Activated CD8-positive, alpha-beta T cell treated with anti-CD3 and anti-CD28 coated beads, Interleukin-2, amount 10 ng/mL, durations not matched to agents 7 days and 5 days (primary cell): Measurements from ENCODE around the gene ABHD5. TPM values are rescaled to one million over a fixed set of nuclear protein-coding genes. Genes with fewer than 3 reads are reported as not detected.
"Not testable (repeated sequence)": the region's sequence is repeated elsewhere in the genome, so short reads cannot be mapped to it uniquely, and the experiment has no call there.

Source experiments
- ATAC-seq: fragments of 150-1000 bp; cut with Tn5 transposase; one replicate; pipeline ENCODE4 v1.10.0; 2021; ENCODE audit warnings: moderate library complexity
- CTCF ChIA-PET: fragments of 350-600 bp; sonication (Branson Sonifier 250); formaldehyde crosslinking; loops from one replicate; lab custom pipeline; 2021; ENCODE audit warnings: antibody characterized with exemption; lab: Charles Lee
- POLR2A ChIA-PET: fragments of 350-600 bp; sonication (Branson Sonifier 250); formaldehyde crosslinking; loops from one replicate; lab custom pipeline; 2021; ENCODE audit warnings: antibody characterized with exemption; lab: Charles Lee
- DNase-seq: peaks from one replicate; pipeline ENCODE4 v3.0.0-alpha.2; 2020
- H3K27ac Mint-ChIP-seq: one replicate; pipeline ENCODE4 v1.8.0; 2021; ENCODE audit warnings: mild to moderate bottlenecking, mixed read lengths
- H3K27me3 Mint-ChIP-seq: one replicate; pipeline ENCODE4 v1.8.0; 2021; ENCODE audit warnings: low read depth, mixed read lengths
- H3K36me3 Mint-ChIP-seq: one replicate; pipeline ENCODE4 v1.8.0; 2021; ENCODE audit warnings: low read depth, mixed read lengths
- H3K4me1 Mint-ChIP-seq: one replicate; pipeline ENCODE4 v1.8.0; 2021; ENCODE audit warnings: low read depth, mixed read lengths
- H3K4me3 Mint-ChIP-seq: one replicate; pipeline ENCODE4 v1.8.0; 2021; ENCODE audit warnings: mild to moderate bottlenecking, mixed read lengths
- H3K9me3 Mint-ChIP-seq: one replicate; pipeline ENCODE4 v1.8.0; 2022; ENCODE audit warnings: mixed read lengths; ENCODE audit not compliant: insufficient read depth
- total RNA-seq, 2 experiments: library from RNA; stranded (reverse); gene quantifications; one replicate each; pipeline ENCODE4 v1.2.3, GENCODE V29; 2021

ABHD5 gene
- total RNA-seq, result 10 to 100 TPM; 12.5 to 14.1 TPM

GRCh38 chr3:43690400-43691119, at the start of gene ABHD5:
Gene ABHD5 (plus strand): TSS chr3:43690938. CDS start chr3:43690993, 55 bp downstream.
- Mint-ChIP-seq H3K27ac (peak within 1 kb of the TSS; percentile 82), H3K36me3 (peaks cover 5% of the 10 kb centered on the region), H3K9me3 (no peaks in the 10 kb centered on the region), H3K4me1 (peaks cover 29% of the 10 kb centered on the region), H3K27me3 (no peaks in the 10 kb centered on the region), H3K4me3 (peak within 1 kb of the TSS; percentile 79)
- ChIA-PET POLR2A (no interaction called here), CTCF (interaction anchor here (0.7 kb wide), 1 partner anchor 173 kb away, joined by 4 read pairs; no protein-coding TSS in a partner anchor)
- DNase-seq (peak; percentile 92), ATAC-seq (peak; percentile 95)

GRCh38 chr3:43641306-43642114, 49.2 kb upstream of the ABHD5 start:
- ChIA-PET CTCF (no interaction called here), POLR2A (no interaction called here)
- Mint-ChIP-seq H3K27ac (no peak overlapping the region), H3K27me3 (peaks cover 6% of the 10 kb centered on the region), H3K4me3 (no peak overlapping the region), H3K4me1 (peaks cover 11% of the 10 kb centered on the region), H3K36me3 (no peaks in the 10 kb centered on the region), H3K9me3 (no peaks in the 10 kb centered on the region)
- no peak for ATAC-seq
- no peak for DNase-seq

- ChIA-PET CTCF (no interaction called here), POLR2A (no interaction called here)
- ATAC-seq (no peak), DNase-seq (no peak)
- Mint-ChIP-seq H3K36me3 (no peaks in the 10 kb centered on the region), H3K9me3 (no peaks in the 10 kb centered on the region), H3K4me3 (no peak overlapping the region), H3K4me1 (no peaks in the 10 kb centered on the region), H3K27me3 (peaks cover 6% of the 10 kb centered on the region), H3K27ac (no peak overlapping the region)
Observed at GRCh38 chr3:43644443-43644842, 46.3 kb upstream of the ABHD5 start.

- H3K36me3 Mint-ChIP-seq, result no peaks in the 10 kb centered on the region
- H3K4me1 Mint-ChIP-seq, result no peaks in the 10 kb centered on the region
- H3K27me3 Mint-ChIP-seq, result peaks cover 4% of the 10 kb centered on the region
- no peak overlapping the region for H3K4me3 Mint-ChIP-seq
- DNase-seq (no peak), ATAC-seq (no peak)
- POLR2A ChIA-PET, result no interaction called here
- CTCF ChIA-PET, result no interaction called here
- H3K9me3 Mint-ChIP-seq, result no peaks in the 10 kb centered on the region
- H3K27ac Mint-ChIP-seq, result no peak overlapping the region
Observed at GRCh38 chr3:43647331-43648166, 43.2 kb upstream of the ABHD5 start.

GRCh38 chr3:43648957-43649356, 41.8 kb upstream of the ABHD5 start:
- Mint-ChIP-seq H3K4me3 (no peak overlapping the region), H3K9me3 (no peaks in the 10 kb centered on the region), H3K27ac (no peak overlapping the region), H3K27me3 (peaks cover 4% of the 10 kb centered on the region), H3K36me3 (no peaks in the 10 kb centered on the region), H3K4me1 (no peaks in the 10 kb centered on the region)
- ATAC-seq, result no peak
- DNase-seq, result no peak
- ChIA-PET POLR2A (no interaction called here), CTCF (no interaction called here)

- Mint-ChIP-seq H3K4me1 (no peaks in the 10 kb centered on the region), H3K9me3 (no peaks in the 10 kb centered on the region), H3K36me3 (no peaks in the 10 kb centered on the region), H3K27ac (no peak overlapping the region), H3K4me3 (no peak overlapping the region), H3K27me3 (peaks cover 4% of the 10 kb centered on the region)
- DNase-seq (no peak), ATAC-seq (no peak)
- ChIA-PET CTCF (no interaction called here), POLR2A (no interaction called here)
Observed at GRCh38 chr3:43649365-43649968, 41.3 kb upstream of the ABHD5 start.

GRCh38 chr3:43650345-43650744, 40.4 kb upstream of the ABHD5 start:
- no peaks in the 10 kb centered on the region for H3K9me3 Mint-ChIP-seq
- POLR2A ChIA-PET, result no interaction called here
- DNase-seq (no peak), ATAC-seq (no peak)
- H3K27ac Mint-ChIP-seq, result no peak overlapping the region
- no peak overlapping the region for H3K4me3 Mint-ChIP-seq
- no peaks in the 10 kb centered on the region for H3K36me3 Mint-ChIP-seq
- CTCF ChIA-PET, result no interaction called here
- peaks cover 4% of the 10 kb centered on the region for H3K27me3 Mint-ChIP-seq
- no peaks in the 10 kb centered on the region for H3K4me1 Mint-ChIP-seq

GRCh38 chr3:43656390-43656789, 34.3 kb upstream of the ABHD5 start:
- H3K4me1 Mint-ChIP-seq, DNase-seq, H3K27ac Mint-ChIP-seq, ATAC-seq, H3K27me3 Mint-ChIP-seq, H3K36me3 Mint-ChIP-seq, H3K4me3 Mint-ChIP-seq, H3K9me3 Mint-ChIP-seq, CTCF ChIA-PET: not testable (repeated sequence)
- POLR2A ChIA-PET, result interaction anchor here (1.5 kb wide), 1 partner anchor 54 kb away, joined by 3 read pairs; no protein-coding TSS in a partner anchor

DNA sequence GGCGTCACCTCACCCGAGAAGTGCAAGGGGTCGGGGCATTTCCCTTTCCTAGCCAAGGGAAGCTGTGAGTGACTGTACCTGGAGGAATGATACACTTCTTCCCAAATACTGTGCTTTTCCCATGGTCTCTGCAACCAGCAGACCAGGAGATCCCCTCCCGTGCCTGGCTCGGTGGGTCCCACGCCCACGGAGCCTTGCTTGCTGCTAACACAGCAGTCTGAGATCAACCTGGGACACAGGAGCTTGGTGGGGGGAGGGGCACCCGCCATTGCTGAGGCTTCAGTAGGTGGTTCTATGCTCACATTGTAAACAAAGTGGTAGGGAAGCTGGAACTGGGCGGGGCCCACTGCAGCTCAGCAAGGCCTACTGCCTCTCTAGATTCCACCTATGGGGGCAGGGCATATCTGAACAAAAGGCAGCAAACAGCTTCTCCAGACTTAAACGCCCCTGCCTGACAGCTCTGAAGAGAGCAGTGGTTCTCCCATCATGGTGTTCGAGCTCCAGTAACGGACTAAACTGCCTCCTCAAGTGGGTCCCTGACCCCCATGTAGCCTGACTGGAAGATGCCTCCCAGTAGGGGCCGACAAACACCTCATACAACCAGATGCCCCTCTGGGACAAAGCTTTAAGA, 31.4 kb upstream of the ABHD5 start:
- CTCF ChIA-PET, result no interaction called here
- Mint-ChIP-seq H3K36me3 (no peaks in the 10 kb centered on the region), H3K4me1 (no peaks in the 10 kb centered on the region), H3K4me3 (no peak overlapping the region), H3K9me3 (no peaks in the 10 kb centered on the region), H3K27ac (no peak overlapping the region), H3K27me3 (peaks cover 14% of the 10 kb centered on the region)
- POLR2A ChIA-PET, result no interaction called here
- DNase-seq (no peak), ATAC-seq (no peak)

DNA sequence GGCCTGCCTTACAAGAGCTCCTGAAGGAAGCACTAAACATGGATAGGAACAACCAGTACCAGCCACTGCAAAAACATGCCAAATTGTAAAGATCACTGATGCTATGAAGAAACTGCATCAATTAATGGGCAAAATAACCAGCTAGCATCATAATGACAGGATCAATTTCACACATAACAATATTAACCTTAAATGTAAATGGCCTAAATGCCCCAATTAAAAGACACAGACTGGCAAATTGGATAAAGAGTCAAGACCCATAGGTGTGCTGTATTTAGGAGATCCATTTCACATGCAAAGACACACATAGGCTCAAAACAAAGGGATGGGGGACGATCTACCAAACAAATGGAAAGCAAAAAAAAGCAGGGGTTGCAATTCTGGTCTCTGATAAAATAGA, 29.4 kb upstream of the ABHD5 start:
- H3K9me3 Mint-ChIP-seq, H3K4me1 Mint-ChIP-seq, H3K4me3 Mint-ChIP-seq, ATAC-seq, POLR2A ChIA-PET, H3K36me3 Mint-ChIP-seq, CTCF ChIA-PET, H3K27ac Mint-ChIP-seq, DNase-seq: not testable (repeated sequence)
- peaks cover 14% of the 10 kb centered on the region for H3K27me3 Mint-ChIP-seq

- POLR2A ChIA-PET, H3K4me1 Mint-ChIP-seq, H3K4me3 Mint-ChIP-seq, ATAC-seq, H3K9me3 Mint-ChIP-seq, CTCF ChIA-PET, H3K36me3 Mint-ChIP-seq, H3K27ac Mint-ChIP-seq, DNase-seq: not testable (repeated sequence)
- H3K27me3 Mint-ChIP-seq, result peaks cover 24% of the 10 kb centered on the region
Observed at GRCh38 chr3:43665011-43665410, 25.7 kb upstream of the ABHD5 start.
